Endodermal cell (in vitro differentiated cells): Measurements from ENCODE around the gene GPHN. TPM values are rescaled to one million over a fixed set of nuclear protein-coding genes. Genes with fewer than 3 reads are reported as not detected.
A peak's percentile ranks its signal among the peaks of the same experiment; 100 is the strongest.
"Not testable (repeated sequence)": the region's sequence is repeated elsewhere in the genome, so short reads cannot be mapped to it uniquely, and the experiment has no call there.

Experiments
- DNase-seq: peaks from one replicate; pipeline ENCODE4 v3.0.0-alpha.2; 2017
- H3K27ac ChIP-seq: 2 replicates; pipeline ENCODE4 v1.5.1; 2013; ENCODE audit warnings: mild to moderate bottlenecking, low read depth, low read length, moderate library complexity
- H3K27me3 ChIP-seq: 2 replicates; pipeline ENCODE4 v1.6.1; 2013; ENCODE audit warnings: mild to moderate bottlenecking, low read length, moderate library complexity; ENCODE audit not compliant: insufficient read depth, control insufficient read depth, poor library complexity, severe bottlenecking
- H3K36me3 ChIP-seq: 2 replicates; pipeline ENCODE4 v1.7.0; 2013; ENCODE audit warnings: mild to moderate bottlenecking, low read length, moderate library complexity; ENCODE audit not compliant: control insufficient read depth, insufficient read depth
- H3K4me1 ChIP-seq: one replicate; pipeline ENCODE4 v1.7.0; 2013; ENCODE audit warnings: low read length; ENCODE audit not compliant: control insufficient read depth, insufficient read depth
- H3K4me3 ChIP-seq: 2 replicates; pipeline ENCODE4 v1.5.1; 2013; ENCODE audit warnings: mild to moderate bottlenecking, low read length, moderate library complexity
- H3K9ac ChIP-seq: 2 replicates; pipeline ENCODE4 v1.6.1; 2013; ENCODE audit warnings: mild to moderate bottlenecking, low read length, moderate library complexity; ENCODE audit not compliant: poor library complexity, severe bottlenecking; ENCODE audit errors: extremely low read depth
- H3K9me3 ChIP-seq: 2 replicates; pipeline ENCODE4 v1.6.1; 2013; ENCODE audit warnings: mild to moderate bottlenecking, low read length, moderate library complexity; ENCODE audit not compliant: control insufficient read depth
- H3K27ac Mint-ChIP-seq: 2 replicates; pipeline ENCODE4 v1.8.0; 2020; ENCODE audit warnings: mixed read lengths
- H3K27me3 Mint-ChIP-seq: 2 replicates; pipeline ENCODE4 v1.8.0; 2021; ENCODE audit warnings: mild to moderate bottlenecking, mixed read lengths; ENCODE audit not compliant: insufficient read depth
- H3K36me3 Mint-ChIP-seq: 2 replicates; pipeline ENCODE4 v1.8.0; 2020; ENCODE audit warnings: low read depth, mixed read lengths
- H3K4me1 Mint-ChIP-seq: 2 replicates; pipeline ENCODE4 v1.8.0; 2020; ENCODE audit warnings: mixed read lengths
- H3K4me3 Mint-ChIP-seq: 2 replicates; pipeline ENCODE4 v1.8.0; 2020; ENCODE audit warnings: mild to moderate bottlenecking, moderate library complexity, mixed read lengths
- H3K9me3 Mint-ChIP-seq: 2 replicates; pipeline ENCODE4 v1.8.0; 2020; ENCODE audit warnings: mild to moderate bottlenecking, mixed read lengths
- WGBS, 2 experiments: methylation state at CpG; one replicate each; pipeline versions ENCODE4 v1.1.5 to v1.1.7; 2013; ENCODE audit warnings: missing lambda C conversion rate in 2 of 2, mixed read lengths in 1 of 2; ENCODE audit not compliant: insufficient coverage in 1 of 2, insufficient read length in 1 of 2; 5-methylcytosine and 5-hydroxymethylcytosine counted together
- total RNA-seq, 2 donors: library from RNA; stranded (reverse); fragmentation: NEBNext Ultra II Directional in 1 of 2; extraction: Animal tissue kit (Norgen Biotek cat#: 25700) in 1 of 2; gene quantifications; 2 replicates in 1 of 2; 3 replicates in 1 of 2; pipeline ENCODE4 v1.2.1, GENCODE V29; 2021
- TF ChIP-seq, protein P1 (sequence below): fragments of 200-600 bp; sonication (generic); conservative IDR thresholded peaks from 2 replicates; pipeline ENCODE4 v1.5.0; 2021; ENCODE audit warnings: antibody characterized with exemption, mild to moderate bottlenecking

Gene GPHN
- total RNA-seq, 2 donors from 2014 or later, result 12.4 to 15.0 TPM

GRCh38 chr14:66716227-66716626, 208.3 kb downstream of the GPHN start:
- Mint-ChIP-seq H3K4me3 (no peak overlapping the region), H3K9me3 (peaks cover 36% of the 10 kb centered on the region), H3K27me3 (peaks cover 2% of the 10 kb centered on the region), H3K27ac (peak overlapping the region; percentile 33), H3K4me1 (peaks cover 16% of the 10 kb centered on the region), H3K36me3 (peaks cover 15% of the 10 kb centered on the region)
- Histone ChIP-seq H3K4me1 (no peaks in the 10 kb centered on the region), H3K9ac (no peak overlapping the region), H3K27me3 (no peaks in the 10 kb centered on the region), H3K27ac (no peak overlapping the region), H3K9me3 (peaks cover 25% of the 10 kb centered on the region), H3K36me3 (no peaks in the 10 kb centered on the region), H3K4me3 (no peak overlapping the region)
- TF ChIP-seq, protein P1, sequence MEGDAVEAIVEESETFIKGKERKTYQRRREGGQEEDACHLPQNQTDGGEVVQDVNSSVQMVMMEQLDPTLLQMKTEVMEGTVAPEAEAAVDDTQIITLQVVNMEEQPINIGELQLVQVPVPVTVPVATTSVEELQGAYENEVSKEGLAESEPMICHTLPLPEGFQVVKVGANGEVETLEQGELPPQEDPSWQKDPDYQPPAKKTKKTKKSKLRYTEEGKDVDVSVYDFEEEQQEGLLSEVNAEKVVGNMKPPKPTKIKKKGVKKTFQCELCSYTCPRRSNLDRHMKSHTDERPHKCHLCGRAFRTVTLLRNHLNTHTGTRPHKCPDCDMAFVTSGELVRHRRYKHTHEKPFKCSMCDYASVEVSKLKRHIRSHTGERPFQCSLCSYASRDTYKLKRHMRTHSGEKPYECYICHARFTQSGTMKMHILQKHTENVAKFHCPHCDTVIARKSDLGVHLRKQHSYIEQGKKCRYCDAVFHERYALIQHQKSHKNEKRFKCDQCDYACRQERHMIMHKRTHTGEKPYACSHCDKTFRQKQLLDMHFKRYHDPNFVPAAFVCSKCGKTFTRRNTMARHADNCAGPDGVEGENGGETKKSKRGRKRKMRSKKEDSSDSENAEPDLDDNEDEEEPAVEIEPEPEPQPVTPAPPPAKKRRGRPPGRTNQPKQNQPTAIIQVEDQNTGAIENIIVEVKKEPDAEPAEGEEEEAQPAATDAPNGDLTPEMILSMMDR, result no peak
- no peak for DNase-seq

- 82 to 96% methylated on average over 2 to 7 of the region's 7 CpGs for whole genome bisulfite sequencing, 2 experiments
- Histone ChIP-seq H3K27ac (no peak overlapping the region), H3K9ac (no peak overlapping the region), H3K27me3 (no peaks in the 10 kb centered on the region), H3K36me3 (peaks cover 4% of the 10 kb centered on the region), H3K4me1 (no peaks in the 10 kb centered on the region), H3K9me3 (peaks cover 20% of the 10 kb centered on the region), H3K4me3 (no peak overlapping the region)
- Mint-ChIP-seq H3K27me3 (no peaks in the 10 kb centered on the region), H3K9me3 (peaks cover 29% of the 10 kb centered on the region), H3K4me1 (peaks cover 16% of the 10 kb centered on the region), H3K36me3 (peaks cover 13% of the 10 kb centered on the region), H3K27ac (no peak overlapping the region), H3K4me3 (no peak overlapping the region)
- no peak for DNase-seq
- TF ChIP-seq, protein P1, result no peak
These were observed 209.7 kb downstream of the GPHN start for GRCh38 chr14:66717561-66718140.

DNA sequence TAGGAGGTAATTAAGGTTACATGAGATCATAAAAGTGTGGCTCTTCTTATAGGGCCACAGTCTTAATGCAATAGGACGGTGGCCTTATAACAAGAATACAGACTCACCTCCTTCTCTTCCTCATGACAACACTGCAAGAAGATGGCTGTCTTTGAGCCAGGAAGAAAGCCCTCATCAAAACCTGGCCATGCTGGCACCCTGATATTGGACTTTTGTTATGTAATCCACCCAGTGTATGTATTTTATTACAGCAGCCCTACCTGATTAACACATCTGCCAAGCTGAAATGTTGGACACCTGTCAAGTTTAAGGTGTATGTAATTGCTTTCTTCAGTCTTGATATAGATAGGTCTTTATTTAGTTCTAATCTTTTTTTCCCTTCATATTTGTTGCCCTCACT, 217.0 kb downstream of the GPHN start:
- TF ChIP-seq, protein P1, result no peak
- Histone ChIP-seq H3K36me3 (peaks cover 4% of the 10 kb centered on the region), H3K9ac (no peak overlapping the region), H3K9me3 (peaks cover 34% of the 10 kb centered on the region), H3K4me1 (no peaks in the 10 kb centered on the region), H3K27ac (no peak overlapping the region), H3K27me3 (no peaks in the 10 kb centered on the region), H3K4me3 (no peak overlapping the region)
- Mint-ChIP-seq H3K36me3 (peaks cover 20% of the 10 kb centered on the region), H3K27me3 (no peaks in the 10 kb centered on the region), H3K4me3 (no peak overlapping the region), H3K9me3 (peaks cover 27% of the 10 kb centered on the region), H3K4me1 (no peaks in the 10 kb centered on the region), H3K27ac (no peak overlapping the region)
- WGBS, 2 experiments, result 100% methylated on average over 1 of the region's 1 CpG; no CpG with 5 or more reads in 1 of the 2 experiments
- no peak for DNase-seq

GRCh38 chr14:66731298-66731697, 223.4 kb downstream of the GPHN start:
- Mint-ChIP-seq H3K36me3 (peaks cover 32% of the 10 kb centered on the region), H3K9me3 (peaks cover 55% of the 10 kb centered on the region)
- not testable (repeated sequence) for H3K27ac ChIP-seq, H3K9ac ChIP-seq, H3K36me3 ChIP-seq, H3K4me3 ChIP-seq, H3K4me3 Mint-ChIP-seq, H3K27ac Mint-ChIP-seq, DNase-seq, H3K27me3 ChIP-seq, H3K4me1 Mint-ChIP-seq, H3K27me3 Mint-ChIP-seq, H3K4me1 ChIP-seq
- peaks cover 57% of the 10 kb centered on the region for H3K9me3 ChIP-seq
- whole genome bisulfite sequencing, 2 experiments, result 83 to 95% methylated on average over 1 of the region's 1 CpG
